Measurements from ENCODE around the gene B4GALT1.

DNA sequence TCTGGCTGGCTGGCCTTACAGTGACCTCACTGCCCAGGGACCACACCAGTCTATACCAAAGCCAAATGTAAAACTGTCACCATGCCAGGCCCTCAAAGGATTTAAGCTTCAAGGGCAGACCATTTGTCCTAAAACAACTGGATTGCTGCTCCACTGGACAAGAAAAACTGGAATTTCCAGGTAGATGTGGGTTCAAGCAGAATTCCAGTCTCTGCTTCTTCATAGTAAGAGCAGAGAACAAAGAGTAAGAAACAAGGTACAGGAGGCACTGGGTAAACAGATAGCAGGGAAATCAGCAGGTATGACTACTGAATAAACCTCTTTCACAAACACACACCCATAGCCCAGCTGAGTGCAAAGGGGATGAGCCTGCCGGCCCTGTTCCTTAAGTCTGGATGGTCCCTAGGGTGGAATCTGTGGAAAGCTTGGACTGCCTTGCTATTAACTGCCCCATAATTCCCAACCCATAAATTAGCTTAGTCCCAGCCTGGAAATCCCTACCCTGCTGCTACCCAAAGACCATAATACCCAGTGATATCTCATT lies 5.5 kb downstream of the B4GALT1 start:
- TF ChIP-seq CTCF (IDR thresholded peaks at IDR 0.05) (no peak), POLR2A (IDR thresholded peaks at IDR 0.05) (no peak), POLR2AphosphoS5 (IDR thresholded peaks at IDR 0.05) (no peak), EP300 (IDR thresholded peaks at IDR 0.05) (no peak)
